Liver (tissue), 9 donors: ENCODE measurements around the gene PNPLA2. TPM values are rescaled to one million over a fixed set of nuclear protein-coding genes. Genes with fewer than 3 reads are reported as not detected.

Experiments
- DNase-seq: peaks from one replicate; pipeline ENCODE4 v3.0.0-alpha.2; 2017; ENCODE audit warnings: low spot score
- H3K27ac ChIP-seq, 2 donors: one replicate each; pipeline ENCODE4 v1.7.0; 2013; ENCODE audit warnings: inconsistent platforms in 2 of 2, low read length in 2 of 2, control low read depth in 1 of 2, low read depth in 1 of 2, mild to moderate bottlenecking in 1 of 2
- H3K27me3 ChIP-seq, 4 donors: one replicate each; pipeline versions ENCODE4 v1.6.1 to v1.7.0; 2013; ENCODE audit warnings: low read length in 3 of 4, inconsistent platforms in 1 of 4, mild to moderate bottlenecking in 1 of 4, moderate library complexity in 1 of 4; ENCODE audit not compliant: control insufficient read depth in 4 of 4, insufficient read depth in 4 of 4
- H3K36me3 ChIP-seq, 4 donors: one replicate each; pipeline versions ENCODE4 v1.6.1 to v1.7.0; 2013; ENCODE audit warnings: low read length in 3 of 4, mild to moderate bottlenecking in 3 of 4, low read depth in 1 of 4, moderate library complexity in 1 of 4; ENCODE audit not compliant: control insufficient read depth in 4 of 4, insufficient read depth in 3 of 4
- H3K4me1 ChIP-seq, 4 donors: one replicate each; pipeline versions ENCODE4 v1.6.1 to v1.7.0; 2013; ENCODE audit warnings: low read length in 3 of 4, mild to moderate bottlenecking in 3 of 4, moderate library complexity in 1 of 4; ENCODE audit not compliant: control insufficient read depth in 4 of 4, insufficient read depth in 4 of 4
- H3K4me3 ChIP-seq, 3 donors: one replicate each; pipeline versions ENCODE4 v1.6.1 to v1.7.0; 2013; ENCODE audit warnings: low read length in 3 of 3, control low read depth in 1 of 3, low read depth in 1 of 3, mild to moderate bottlenecking in 1 of 3
- H3K9ac ChIP-seq, 2 donors: one replicate each; pipeline ENCODE4 v1.7.0; 2013; ENCODE audit warnings: low read length in 2 of 2, mild to moderate bottlenecking in 2 of 2, moderate library complexity in 2 of 2, control low read depth in 1 of 2, low read depth in 1 of 2
- H3K9me3 ChIP-seq, 4 donors: one replicate each; pipeline versions ENCODE4 v1.6.1 to v1.7.0; 2013; ENCODE audit warnings: low read length in 3 of 4; ENCODE audit not compliant: control insufficient read depth in 4 of 4
- ATF3 ChIP-seq: IDR thresholded peaks from 2 replicates; pipeline ENCODE4 v1.6.1; 2016; ENCODE audit warnings: antibody characterized with exemption
- CTCF ChIP-seq: fragments of 150-350 bp; IDR thresholded peaks from 2 replicates; pipeline ENCODE4 v1.5.1; 2017; ENCODE audit warnings: improper control_type of control experiment, low read depth, low read length; ENCODE audit not compliant: missing input control
- EGR1 ChIP-seq, 2 donors: IDR thresholded peaks; 2 replicates each; pipeline ENCODE4 v1.6.1; 2016 to 2018; ENCODE audit warnings: antibody characterized with exemption in 2 of 2, low read depth in 2 of 2
- FOXA1 ChIP-seq: IDR thresholded peaks from 2 replicates; pipeline ENCODE4 v1.6.1; 2016; ENCODE audit warnings: antibody characterized with exemption
- FOXA2 ChIP-seq: IDR thresholded peaks from 2 replicates; pipeline ENCODE4 v1.6.1; 2016; ENCODE audit warnings: antibody characterized with exemption
- GABPA ChIP-seq, 2 donors: IDR thresholded peaks in 1 of 2; conservative IDR thresholded peaks in 1 of 2; 2 replicates each; pipeline ENCODE4 v1.6.1; 2016; ENCODE audit warnings: antibody characterized with exemption in 2 of 2, mild to moderate bottlenecking in 1 of 2, moderate library complexity in 1 of 2
- HNF4A ChIP-seq, 2 donors: conservative IDR thresholded peaks; 2 replicates each; pipeline ENCODE4 v1.6.1; 2016; ENCODE audit warnings: antibody characterized with exemption in 2 of 2, mild to moderate bottlenecking in 2 of 2
- HNF4G ChIP-seq: IDR thresholded peaks from 2 replicates; pipeline ENCODE4 v1.6.1; 2016; ENCODE audit warnings: antibody characterized with exemption
- JUND ChIP-seq, 2 donors: IDR thresholded peaks; 2 replicates each; pipeline ENCODE4 v1.6.1; 2016; ENCODE audit warnings: antibody characterized with exemption in 2 of 2
- MAX ChIP-seq: IDR thresholded peaks from 2 replicates; pipeline ENCODE4 v1.6.1; 2016; ENCODE audit warnings: antibody characterized with exemption
- NR2F2 ChIP-seq: IDR thresholded peaks from 2 replicates; pipeline ENCODE4 v1.6.1; 2016; ENCODE audit warnings: antibody characterized with exemption
- RAD21 ChIP-seq, 2 donors: IDR thresholded peaks; 2 replicates each; pipeline ENCODE4 v1.6.1; 2016; ENCODE audit warnings: antibody characterized with exemption in 2 of 2, mild to moderate bottlenecking in 2 of 2
- RXRA ChIP-seq, 2 donors: IDR thresholded peaks; 2 replicates each; pipeline ENCODE4 v1.6.1; 2017 to 2018; ENCODE audit warnings: antibody characterized with exemption in 2 of 2, mild to moderate bottlenecking in 1 of 2
- SP1 ChIP-seq: IDR thresholded peaks from 2 replicates; pipeline ENCODE4 v1.6.1; 2018; ENCODE audit warnings: antibody characterized with exemption, mild to moderate bottlenecking
- TAF1 ChIP-seq: conservative IDR thresholded peaks from 2 replicates; pipeline ENCODE4 v1.6.1; 2016; ENCODE audit warnings: antibody characterized with exemption, mild to moderate bottlenecking
- YY1 ChIP-seq: IDR thresholded peaks from 2 replicates; pipeline ENCODE4 v1.6.1; 2016; ENCODE audit warnings: antibody characterized with exemption, mild to moderate bottlenecking
- WGBS: extraction: QIAGEN DNeasy Blood & Tissue Kit; methylation state at CpG from one replicate; pipeline ENCODE4 v1.1.7; 2013; 5-methylcytosine and 5-hydroxymethylcytosine counted together
- polyA plus RNA-seq, 2 donors: library from polyadenylated mRNA; stranded (reverse) in 1 of 2; unstranded in 1 of 2; fragments of 200-250 nt in 1 of 2; fragments of >200 nt in 1 of 2; fragmentation: Nextera tagmentation in 1 of 2; extraction: Ambion mirVana in 1 of 2; gene quantifications; one replicate each; pipeline versions ENCODE4 v1.2.1 to v1.2.3, GENCODE V29; 2013 to 2015
- total RNA-seq, 2 donors: library from RNA; depleted of rRNA; stranded (reverse); fragments of >200 nt; gene quantifications; one replicate each; pipeline ENCODE4 v1.2.3, GENCODE V29; 2014
- TF ChIP-seq, protein P1 (sequence below): IDR thresholded peaks from 2 replicates; pipeline ENCODE4 v1.6.1; 2016; ENCODE audit warnings: antibody characterized with exemption, mild to moderate bottlenecking
- TF ChIP-seq, protein P2 (sequence below): IDR thresholded peaks from 2 replicates; pipeline ENCODE4 v1.6.1; 2016; ENCODE audit warnings: antibody characterized with exemption
- donor health status: healthy.
- donor health status: healthy.
- donor health status: healthy.
- donor health status: healthy.
- donor health status: healthy.

Gene PNPLA2
- total and polyA plus RNA-seq, 4 donors: 13.7 to 58.9 (median 27.2) TPM

DNA sequence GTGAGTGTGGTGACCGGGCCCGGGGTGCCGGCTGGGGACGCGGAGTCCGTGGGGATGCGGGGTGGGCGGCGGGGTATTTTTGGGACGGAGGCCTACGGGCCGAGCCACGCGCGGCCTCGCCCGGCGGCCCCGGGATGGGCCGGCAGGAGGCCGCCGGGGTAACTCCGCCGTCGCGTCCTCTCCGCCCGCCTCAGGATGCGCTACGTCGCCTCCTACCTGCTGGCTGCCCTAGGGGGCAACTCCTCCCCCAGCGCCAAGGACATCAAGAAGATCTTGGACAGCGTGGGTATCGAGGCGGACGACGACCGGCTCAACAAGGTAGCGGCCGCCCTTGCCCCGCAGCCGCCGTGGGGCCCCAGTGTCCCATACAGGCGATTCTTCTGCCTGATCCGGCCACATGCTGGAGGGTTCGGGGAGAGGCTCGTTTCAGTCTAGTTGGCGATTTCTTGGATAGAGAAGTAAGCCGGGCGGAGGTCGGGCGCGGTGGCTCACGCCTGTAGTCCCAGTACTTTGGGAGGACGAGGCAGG is 8.6 kb upstream of the PNPLA2 start:
- peak overlapping the region; percentile 74 to 87 (median 80) for H3K4me3 ChIP-seq
- H3K4me1 ChIP-seq: peaks cover 6 to 32% (median 22%) of the 10 kb centered on the region in 4 donors
- WGBS: under 1% methylated on average over 55 of the region's 55 CpGs

More for the DNA sequence above, 8.6 kb upstream of the PNPLA2 start:
- no peak for DNase-seq
- TF ChIP-seq FOXA1: no peak
- TF ChIP-seq TAF1: no peak
- no peak for TF ChIP-seq RAD21 (IDR thresholded peaks at IDR 0.05)
- no peak for TF ChIP-seq NR2F2
- TF ChIP-seq, protein P1, sequence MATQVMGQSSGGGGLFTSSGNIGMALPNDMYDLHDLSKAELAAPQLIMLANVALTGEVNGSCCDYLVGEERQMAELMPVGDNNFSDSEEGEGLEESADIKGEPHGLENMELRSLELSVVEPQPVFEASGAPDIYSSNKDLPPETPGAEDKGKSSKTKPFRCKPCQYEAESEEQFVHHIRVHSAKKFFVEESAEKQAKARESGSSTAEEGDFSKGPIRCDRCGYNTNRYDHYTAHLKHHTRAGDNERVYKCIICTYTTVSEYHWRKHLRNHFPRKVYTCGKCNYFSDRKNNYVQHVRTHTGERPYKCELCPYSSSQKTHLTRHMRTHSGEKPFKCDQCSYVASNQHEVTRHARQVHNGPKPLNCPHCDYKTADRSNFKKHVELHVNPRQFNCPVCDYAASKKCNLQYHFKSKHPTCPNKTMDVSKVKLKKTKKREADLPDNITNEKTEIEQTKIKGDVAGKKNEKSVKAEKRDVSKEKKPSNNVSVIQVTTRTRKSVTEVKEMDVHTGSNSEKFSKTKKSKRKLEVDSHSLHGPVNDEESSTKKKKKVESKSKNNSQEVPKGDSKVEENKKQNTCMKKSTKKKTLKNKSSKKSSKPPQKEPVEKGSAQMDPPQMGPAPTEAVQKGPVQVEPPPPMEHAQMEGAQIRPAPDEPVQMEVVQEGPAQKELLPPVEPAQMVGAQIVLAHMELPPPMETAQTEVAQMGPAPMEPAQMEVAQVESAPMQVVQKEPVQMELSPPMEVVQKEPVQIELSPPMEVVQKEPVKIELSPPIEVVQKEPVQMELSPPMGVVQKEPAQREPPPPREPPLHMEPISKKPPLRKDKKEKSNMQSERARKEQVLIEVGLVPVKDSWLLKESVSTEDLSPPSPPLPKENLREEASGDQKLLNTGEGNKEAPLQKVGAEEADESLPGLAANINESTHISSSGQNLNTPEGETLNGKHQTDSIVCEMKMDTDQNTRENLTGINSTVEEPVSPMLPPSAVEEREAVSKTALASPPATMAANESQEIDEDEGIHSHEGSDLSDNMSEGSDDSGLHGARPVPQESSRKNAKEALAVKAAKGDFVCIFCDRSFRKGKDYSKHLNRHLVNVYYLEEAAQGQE: no peak
- TF ChIP-seq HNF4G: no peak
- no peak for TF ChIP-seq FOXA2
- TF ChIP-seq MAX: no peak
- TF ChIP-seq YY1: no peak
- TF ChIP-seq RXRA (IDR thresholded peaks at IDR 0.05): no peak
- TF ChIP-seq, protein P2, sequence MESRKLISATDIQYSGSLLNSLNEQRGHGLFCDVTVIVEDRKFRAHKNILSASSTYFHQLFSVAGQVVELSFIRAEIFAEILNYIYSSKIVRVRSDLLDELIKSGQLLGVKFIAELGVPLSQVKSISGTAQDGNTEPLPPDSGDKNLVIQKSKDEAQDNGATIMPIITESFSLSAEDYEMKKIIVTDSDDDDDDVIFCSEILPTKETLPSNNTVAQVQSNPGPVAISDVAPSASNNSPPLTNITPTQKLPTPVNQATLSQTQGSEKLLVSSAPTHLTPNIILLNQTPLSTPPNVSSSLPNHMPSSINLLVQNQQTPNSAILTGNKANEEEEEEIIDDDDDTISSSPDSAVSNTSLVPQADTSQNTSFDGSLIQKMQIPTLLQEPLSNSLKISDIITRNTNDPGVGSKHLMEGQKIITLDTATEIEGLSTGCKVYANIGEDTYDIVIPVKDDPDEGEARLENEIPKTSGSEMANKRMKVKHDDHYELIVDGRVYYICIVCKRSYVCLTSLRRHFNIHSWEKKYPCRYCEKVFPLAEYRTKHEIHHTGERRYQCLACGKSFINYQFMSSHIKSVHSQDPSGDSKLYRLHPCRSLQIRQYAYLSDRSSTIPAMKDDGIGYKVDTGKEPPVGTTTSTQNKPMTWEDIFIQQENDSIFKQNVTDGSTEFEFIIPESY: no peak
- TF ChIP-seq EGR1 (IDR thresholded peaks at IDR 0.05; ENCODE audit: low read depth in 2 of 2): no peak
- TF ChIP-seq HNF4A (conservative IDR thresholded peaks at IDR 0.05): no peak
- TF ChIP-seq CTCF: no peak
- TF ChIP-seq GABPA (IDR thresholded peaks at IDR 0.05 in 1 of 2, conservative IDR thresholded peaks at IDR 0.05 in 1 of 2): no peak
- no peak for TF ChIP-seq JUND (IDR thresholded peaks at IDR 0.05)
- no peak for TF ChIP-seq SP1
- no peak for TF ChIP-seq ATF3
- Histone ChIP-seq H3K36me3 (peaks cover 5 to 23% (median 18%) of the 10 kb centered on the region in 4 donors), H3K9me3 (no peaks in the 10 kb centered on the region), H3K27me3 (no peaks in the 10 kb centered on the region), H3K9ac (peak overlapping the region; percentile 74 to 96), H3K27ac (peak overlapping the region; percentile 97 to 100)
